Measurements from ENCODE around the gene DIP2C. TPM values are rescaled to one million over a fixed set of nuclear protein-coding genes. Genes with fewer than 3 reads are reported as not detected.

The DIP2C gene
- total RNA-seq, 2 donors from 2014 or later = 9.6 to 11.9 TPM

- H3K4me3 ChIP-seq = no peak overlapping the region
- 88 to 89% methylated on average over 10 of the region's 10 CpGs for WGBS, 2 donors
- TF ChIP-seq CTCF (IDR thresholded peaks at IDR 0.05) (no peak), POLR2A (IDR thresholded peaks at IDR 0.05) (no peak)
- no peaks in the 10 kb centered on the region for H3K27me3 ChIP-seq
- H3K36me3 ChIP-seq (replicated peaks in 1 of 2; ENCODE audit: insufficient read depth in 1 of 2, low read depth in 2 of 2) = no peaks in the 10 kb centered on the region
- H3K4me1 ChIP-seq = peaks cover 27% of the 10 kb centered on the region
- no peak overlapping the region for H3K27ac ChIP-seq
- H3K9me3 ChIP-seq = no peaks in the 10 kb centered on the region
- DNase-seq = no peak
- no peak for ATAC-seq
- intact Hi-C loops (cut with DNase I) = no loop called here
Observed at GRCh38 chr10:557792-558328, 131.6 kb downstream of the DIP2C start.

- WGBS, 2 donors = 80 to 95% methylated on average over 6 to 12 of the region's 14 CpGs
- Histone ChIP-seq H3K9me3 (no peaks in the 10 kb centered on the region), H3K27me3 (no peaks in the 10 kb centered on the region), H3K4me1 (peaks cover 27% of the 10 kb centered on the region), H3K27ac (no peak overlapping the region), H3K36me3 (replicated peaks in 1 of 2; ENCODE audit: insufficient read depth in 1 of 2, low read depth in 2 of 2) (no peaks in the 10 kb centered on the region), H3K4me3 (no peak overlapping the region)
- DNase-seq (no peak), ATAC-seq (no peak)
- TF ChIP-seq POLR2A (IDR thresholded peaks at IDR 0.05) (no peak), CTCF (IDR thresholded peaks at IDR 0.05) (no peak)
- intact Hi-C loops (cut with DNase I) = no loop called here
Observed at GRCh38 chr10:556971-557637, 132.4 kb downstream of the DIP2C start.

- no peaks in the 10 kb centered on the region for H3K27me3 ChIP-seq
- WGBS, 2 donors = 75 to 84% methylated on average over 16 to 25 of the region's 27 CpGs
- H3K4me1 ChIP-seq = peaks cover 19% of the 10 kb centered on the region
- no peaks in the 10 kb centered on the region for H3K9me3 ChIP-seq
- no peak overlapping the region for H3K4me3 ChIP-seq
- no peak overlapping the region for H3K27ac ChIP-seq
- no peak for DNase-seq
- ATAC-seq = no peak
- TF ChIP-seq POLR2A (IDR thresholded peaks at IDR 0.05) (no peak), CTCF (IDR thresholded peaks at IDR 0.05) (no peak)
- H3K36me3 ChIP-seq (replicated peaks in 1 of 2; ENCODE audit: insufficient read depth in 1 of 2, low read depth in 2 of 2) = no peaks in the 10 kb centered on the region
- intact Hi-C loops (cut with DNase I) = no loop called here
Observed at GRCh38 chr10:555682-556350, 133.7 kb downstream of the DIP2C start.

- TF ChIP-seq CTCF (IDR thresholded peaks at IDR 0.05) (no peak), POLR2A (IDR thresholded peaks at IDR 0.05) (no peak)
- H3K27me3 ChIP-seq = no peaks in the 10 kb centered on the region
- H3K36me3 ChIP-seq (replicated peaks in 1 of 2; ENCODE audit: insufficient read depth in 1 of 2, low read depth in 2 of 2) = no peaks in the 10 kb centered on the region
- ATAC-seq (no peak), DNase-seq (no peak)
- H3K9me3 ChIP-seq = no peaks in the 10 kb centered on the region
- H3K4me1 ChIP-seq = peaks cover 13% of the 10 kb centered on the region
- no peak overlapping the region for H3K4me3 ChIP-seq
- WGBS, 2 donors = 87 to 92% methylated on average over 12 of the region's 12 CpGs
- intact Hi-C loops (cut with DNase I) = no loop called here
- H3K27ac ChIP-seq = no peak overlapping the region
Observed at GRCh38 chr10:555281-555680, 134.2 kb downstream of the DIP2C start.
